Caco-2 (cell line): ENCODE results near the gene AP4M1. TPM values are rescaled to one million over a fixed set of nuclear protein-coding genes. Genes with fewer than 3 reads are reported as not detected.
A peak's percentile ranks its signal among the peaks of the same experiment; 100 is the strongest.

Experiments used
- BruUV-seq: library from RNA; stranded (reverse); fragments of 400-500 nt; replicated peaks from 2 replicates; lab custom pipeline; 2021; lab: Mats Ljungman, UMichigan
- CTCF ChIA-PET: fragments of 300-600 bp; sonication (Branson Sonifier 250); formaldehyde crosslinking; loops from one replicate; lab custom pipeline; 2022; ENCODE audit warnings: antibody characterized with exemption; lab: Charles Lee
- POLR2A ChIA-PET: fragments of 300-600 bp; sonication (Branson Sonifier 250); formaldehyde crosslinking; loops from one replicate; lab custom pipeline; 2022; ENCODE audit warnings: antibody characterized with exemption; lab: Charles Lee
- DNase-seq, 2 experiments: peaks; one replicate each; pipeline versions ENCODE4 v3.0.0 to v3.0.0-alpha.2; 2020 to 2022
- H3K27me3 ChIP-seq: replicated peaks from 2 replicates; pipeline ENCODE4 v1.6.0; 2011; ENCODE audit warnings: low read length; ENCODE audit not compliant: control insufficient read depth, insufficient read depth
- H3K36me3 ChIP-seq: 2 replicates; pipeline ENCODE4 v1.5.1; 2011; ENCODE audit warnings: low read length; ENCODE audit not compliant: control insufficient read depth, insufficient read depth
- H3K4me1 ChIP-seq: fragments of 250-450 bp; sonication (Bioruptor Pico); 2 replicates; pipeline ENCODE4 v1.5.1; 2020; ENCODE audit warnings: mild to moderate bottlenecking
- H3K4me3 ChIP-seq: 2 replicates; pipeline ENCODE4 v1.5.1; 2011; ENCODE audit warnings: low read depth, mild to moderate bottlenecking, control low read depth, low read length
- H3K9me3 ChIP-seq: fragments of 250-450 bp; sonication (Bioruptor Pico); 2 replicates; pipeline ENCODE4 v1.5.1; 2020; ENCODE audit warnings: mild to moderate bottlenecking, moderate library complexity
- H3K27ac Mint-ChIP-seq: one replicate; pipeline ENCODE4 v1.8.0; 2022; ENCODE audit warnings: mixed read lengths; ENCODE audit not compliant: unreplicated experiment
- H3K27me3 Mint-ChIP-seq: one replicate; pipeline ENCODE4 v1.8.0; 2022; ENCODE audit warnings: mixed read lengths; ENCODE audit not compliant: insufficient read depth, unreplicated experiment
- H3K36me3 Mint-ChIP-seq: one replicate; pipeline ENCODE4 v1.8.0; 2022; ENCODE audit warnings: mild to moderate bottlenecking, mixed read lengths; ENCODE audit not compliant: insufficient read depth, unreplicated experiment
- H3K4me1 Mint-ChIP-seq: one replicate; pipeline ENCODE4 v1.8.0; 2022; ENCODE audit warnings: low read depth, mixed read lengths; ENCODE audit not compliant: unreplicated experiment
- H3K4me3 Mint-ChIP-seq: one replicate; pipeline ENCODE4 v1.8.0; 2022; ENCODE audit warnings: mild to moderate bottlenecking, moderate library complexity, mixed read lengths; ENCODE audit not compliant: unreplicated experiment
- H3K9me3 Mint-ChIP-seq: one replicate; pipeline ENCODE4 v1.8.0; 2022; ENCODE audit warnings: mixed read lengths; ENCODE audit not compliant: unreplicated experiment
- CTCF ChIP-seq, 2 experiments: fragments of 200-600 bp in 1 of 2; IDR thresholded peaks; 1 replicate in 1 of 2; 2 replicates in 1 of 2; pipeline versions ENCODE4 v1.5.1 to v1.8.0; 2011 to 2022; ENCODE audit warnings: antibody characterized with exemption in 1 of 2, control low read depth in 1 of 2, inconsistent platforms in 1 of 2, low read depth in 1 of 2, low read length in 1 of 2, mild to moderate bottlenecking in 1 of 2, moderate library complexity in 1 of 2; ENCODE audit not compliant: insufficient read depth in 1 of 2, severe bottlenecking in 1 of 2, unreplicated experiment in 1 of 2
- intact Hi-C: fragments of 100-400 bp; cut with micrococcal nuclease; formaldehyde crosslinking; loops from one replicate; pipeline ENCODE4 v1.10.0; 2022; ENCODE audit not compliant: unreplicated experiment
- total RNA-seq: library from RNA; stranded (reverse); gene quantifications from 2 replicates; pipeline ENCODE4 v1.2.3, GENCODE V29; 2022

AP4M1 gene
- total RNA-seq, 1 experiment from 2014 or later = 16.2 TPM

GRCh38 chr7:100154651-100155491 is 53.4 kb downstream of the AP4M1 start:
- TF ChIP-seq CTCF (IDR thresholded peaks at IDR 0.05; ENCODE audit: insufficient read depth in 1 of 2, low read depth in 1 of 2, low read length in 1 of 2, severe bottlenecking in 1 of 2, unreplicated experiment in 1 of 2) = no peak
- peaks cover 85% of the 10 kb centered on the region for H3K36me3 Mint-ChIP-seq
- no peak overlapping the region for H3K4me3 Mint-ChIP-seq
- no peak overlapping the region for H3K4me3 ChIP-seq
- no peaks in the 10 kb centered on the region for H3K27me3 Mint-ChIP-seq
- POLR2A ChIA-PET = interaction anchor here (0.8 kb wide), 1 partner anchor 12 kb away, joined by 3 read pairs; no protein-coding TSS in a partner anchor
- no peak for DNase-seq
- H3K27ac Mint-ChIP-seq = no peak overlapping the region
- peaks cover 18% of the 10 kb centered on the region for H3K4me1 ChIP-seq
- peaks cover 24% of the 10 kb centered on the region for H3K4me1 Mint-ChIP-seq
- no TSS peak for BruUV-seq
- intact Hi-C loops = no loop called here
- no peaks in the 10 kb centered on the region for H3K9me3 ChIP-seq
- H3K9me3 Mint-ChIP-seq = no peaks in the 10 kb centered on the region
- CTCF ChIA-PET = interaction anchor here (0.6 kb wide), 1 partner anchor 1024 kb away, joined by 3 read pairs; no protein-coding TSS in a partner anchor
- no peaks in the 10 kb centered on the region; the same call in 1 of the 2 replicates for H3K36me3 ChIP-seq
- no peaks in the 10 kb centered on the region for H3K27me3 ChIP-seq

- no TSS peak for BruUV-seq
- Histone ChIP-seq H3K27me3 (no peaks in the 10 kb centered on the region), H3K9me3 (no peaks in the 10 kb centered on the region), H3K4me3 (no peak overlapping the region), H3K4me1 (peaks cover 18% of the 10 kb centered on the region), H3K36me3 (no peaks in the 10 kb centered on the region; the same call in 1 of the 2 replicates)
- intact Hi-C loops = no loop called here
- ChIA-PET POLR2A (interaction anchor here (0.8 kb wide), 1 partner anchor 11 kb away, joined by 3 read pairs; no protein-coding TSS in a partner anchor), CTCF (no interaction called here)
- TF ChIP-seq CTCF (IDR thresholded peaks at IDR 0.05; ENCODE audit: insufficient read depth in 1 of 2, low read depth in 1 of 2, low read length in 1 of 2, severe bottlenecking in 1 of 2, unreplicated experiment in 1 of 2) = no peak
- peaks cover 85% of the 10 kb centered on the region for H3K36me3 Mint-ChIP-seq
- H3K4me1 Mint-ChIP-seq = peaks cover 16% of the 10 kb centered on the region
- DNase-seq = no peak
- H3K27ac Mint-ChIP-seq = no peak overlapping the region
- H3K4me3 Mint-ChIP-seq = peak overlapping the region; percentile 79
- no peaks in the 10 kb centered on the region for H3K9me3 Mint-ChIP-seq
- H3K27me3 Mint-ChIP-seq = no peaks in the 10 kb centered on the region
Observed at GRCh38 chr7:100155553-100156317, 54.3 kb downstream of the AP4M1 start.
